ENCODE measurements around the gene ACTG1. TPM values are rescaled to one million over a fixed set of nuclear protein-coding genes. Genes with fewer than 3 reads are reported as not detected.

ACTG1 gene
- polyA plus RNA-seq, 1 of the 3 experiments (the other 2 are of a cell fraction), result 7,871 TPM

- H3K4me1 ChIP-seq (ENCODE audit: control insufficient read depth in 1 of 2, insufficient read depth in 2 of 2, low read depth in 1 of 2, low read length in 1 of 2), result peaks cover 0 to 15% of the 10 kb centered on the region in 2 experiments; a peak in 1 of 4 replicates
- 94% methylated on average over 14 of the region's 17 CpGs for WGBS (ENCODE audit: low lambda C conversion rate)
- CTCF ChIA-PET, result no interaction called here
- no peaks in the 10 kb centered on the region for H3K79me2 ChIP-seq (ENCODE audit: insufficient read depth)
- TF ChIP-seq YY1 (IDR thresholded peaks at IDR 0.05; ENCODE audit: low read depth), result no peak
- no peak overlapping the region for H2AFZ ChIP-seq (ENCODE audit: low read depth)
- H3K9me3 ChIP-seq, result no peaks in the 10 kb centered on the region
- peaks cover 26 to 54% of the 10 kb centered on the region in 2 experiments for H3K36me3 ChIP-seq (replicated peaks in 1 of 2; ENCODE audit: control insufficient read depth in 1 of 2, insufficient read depth in 2 of 2, low read length in 1 of 2)
- POLR2A ChIA-PET, result interaction anchor here (1.2 kb wide), 1 partner anchor 10 kb away, joined by 3 read pairs; no protein-coding TSS in a partner anchor
- no peaks in the 10 kb centered on the region for H3K9me2 ChIP-seq
- H3K4me2 ChIP-seq, result no peak overlapping the region
- DNase-seq, result no peak
- no peak overlapping the region for H3K4me3 ChIP-seq (ENCODE audit: low read depth in 2 of 2, low read length in 1 of 2)
- H4K20me1 ChIP-seq (ENCODE audit: insufficient read depth), result peaks cover 9% of the 10 kb centered on the region; the same call in 1 of the 2 replicates
- no peak overlapping the region for H3K9ac ChIP-seq
- no peaks in the 10 kb centered on the region for H3K27me3 ChIP-seq (ENCODE audit: insufficient read depth)
- H3F3A ChIP-seq (replicated peaks; ENCODE audit: insufficient read depth), result peaks cover 11% of the 10 kb centered on the region
- no peak overlapping the region for H3K27ac ChIP-seq (ENCODE audit: low read depth in 2 of 2, low read length in 1 of 2)
Measured at GRCh38 chr17:81541123-81541522, 28.5 kb upstream of the ACTG1 start.

GRCh38 chr17:81540676-81541027 lies 28.1 kb upstream of the ACTG1 start:
- ChIA-PET CTCF (no interaction called here), POLR2A (interaction anchor here (0.6 to 1.2 kb wide), 2 partner anchors 10 to 96 kb away, joined by 3 read pairs; partner anchors contain the start of gene NPLOC4)
- TF ChIP-seq IRF3 (IDR thresholded peaks at IDR 0.05; ENCODE audit: low read depth, low read length), result no peak
- TF ChIP-seq FOXM1 (IDR thresholded peaks at IDR 0.05; ENCODE audit: low read depth), result no peak
- no peak for TF ChIP-seq POLR2AphosphoS5 (IDR thresholded peaks at IDR 0.05; ENCODE audit: low read depth, low read length)
- TF ChIP-seq, protein P1, sequence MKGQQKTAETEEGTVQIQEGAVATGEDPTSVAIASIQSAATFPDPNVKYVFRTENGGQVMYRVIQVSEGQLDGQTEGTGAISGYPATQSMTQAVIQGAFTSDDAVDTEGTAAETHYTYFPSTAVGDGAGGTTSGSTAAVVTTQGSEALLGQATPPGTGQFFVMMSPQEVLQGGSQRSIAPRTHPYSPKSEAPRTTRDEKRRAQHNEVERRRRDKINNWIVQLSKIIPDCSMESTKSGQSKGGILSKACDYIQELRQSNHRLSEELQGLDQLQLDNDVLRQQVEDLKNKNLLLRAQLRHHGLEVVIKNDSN (IDR thresholded peaks at IDR 0.05; ENCODE audit: borderline replicate concordance, low read depth), result no peak
- no peak for TF ChIP-seq SMC3 (IDR thresholded peaks at IDR 0.05; ENCODE audit: low read depth, low read length)
- TF ChIP-seq GABPA (IDR thresholded peaks at IDR 0.05; ENCODE audit: low read depth), result no peak
- TF ChIP-seq NRF1 (IDR thresholded peaks at IDR 0.05; ENCODE audit: low read depth, low read length), result no peak
- TF ChIP-seq, protein P2, sequence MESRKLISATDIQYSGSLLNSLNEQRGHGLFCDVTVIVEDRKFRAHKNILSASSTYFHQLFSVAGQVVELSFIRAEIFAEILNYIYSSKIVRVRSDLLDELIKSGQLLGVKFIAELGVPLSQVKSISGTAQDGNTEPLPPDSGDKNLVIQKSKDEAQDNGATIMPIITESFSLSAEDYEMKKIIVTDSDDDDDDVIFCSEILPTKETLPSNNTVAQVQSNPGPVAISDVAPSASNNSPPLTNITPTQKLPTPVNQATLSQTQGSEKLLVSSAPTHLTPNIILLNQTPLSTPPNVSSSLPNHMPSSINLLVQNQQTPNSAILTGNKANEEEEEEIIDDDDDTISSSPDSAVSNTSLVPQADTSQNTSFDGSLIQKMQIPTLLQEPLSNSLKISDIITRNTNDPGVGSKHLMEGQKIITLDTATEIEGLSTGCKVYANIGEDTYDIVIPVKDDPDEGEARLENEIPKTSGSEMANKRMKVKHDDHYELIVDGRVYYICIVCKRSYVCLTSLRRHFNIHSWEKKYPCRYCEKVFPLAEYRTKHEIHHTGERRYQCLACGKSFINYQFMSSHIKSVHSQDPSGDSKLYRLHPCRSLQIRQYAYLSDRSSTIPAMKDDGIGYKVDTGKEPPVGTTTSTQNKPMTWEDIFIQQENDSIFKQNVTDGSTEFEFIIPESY (IDR thresholded peaks at IDR 0.05; ENCODE audit: borderline replicate concordance, low read depth), result no peak
- TF ChIP-seq EP300 (IDR thresholded peaks at IDR 0.05; ENCODE audit: borderline replicate concordance in 1 of 2, low read depth in 1 of 2, low read length in 1 of 2), result no peak
- no peak for TF ChIP-seq FOXJ3 (CRISPR knock-in tag; IDR thresholded peaks at IDR 0.05)
- TF ChIP-seq MEF2A (IDR thresholded peaks at IDR 0.05; ENCODE audit: borderline replicate concordance, low read depth), result no peak
- no peak for TF ChIP-seq GATA2 (CRISPR knock-in tag; IDR thresholded peaks at IDR 0.05)
- Histone ChIP-seq H3K9me2 (no peaks in the 10 kb centered on the region), H3K9me3 (no peaks in the 10 kb centered on the region), H3K36me3 (replicated peaks in 1 of 2; ENCODE audit: control insufficient read depth in 1 of 2, insufficient read depth in 2 of 2, low read length in 1 of 2) (peaks cover 22 to 49% of the 10 kb centered on the region in 2 experiments), H3K4me2 (no peak overlapping the region), H3K27ac (ENCODE audit: low read depth in 2 of 2, low read length in 1 of 2) (no peak overlapping the region), H3K79me2 (ENCODE audit: insufficient read depth) (no peaks in the 10 kb centered on the region), H3F3A (replicated peaks; ENCODE audit: insufficient read depth) (peaks cover 11% of the 10 kb centered on the region), H3K4me3 (ENCODE audit: low read depth in 2 of 2, low read length in 1 of 2) (no peak overlapping the region), H3K27me3 (ENCODE audit: insufficient read depth) (no peaks in the 10 kb centered on the region), H4K20me1 (ENCODE audit: insufficient read depth) (peaks cover 9% of the 10 kb centered on the region; the same call in 1 of the 2 replicates), H3K4me1 (ENCODE audit: control insufficient read depth in 1 of 2, insufficient read depth in 2 of 2, low read depth in 1 of 2, low read length in 1 of 2) (peaks cover 0 to 19% of the 10 kb centered on the region in 2 experiments; a peak in 1 of 4 replicates), H2AFZ (ENCODE audit: low read depth) (no peak overlapping the region), H3K9ac (no peak overlapping the region)
- 95% methylated on average over 4 of the region's 14 CpGs for WGBS (ENCODE audit: low lambda C conversion rate)
- DNase-seq, result no peak

Data from SK-N-SH (cell line).